Forelimb muscle (tissue), 1 donor: ENCODE results near the gene TMED10. TPM values are rescaled to one million over a fixed set of nuclear protein-coding genes. Genes with fewer than 3 reads are reported as not detected.
"Not testable (repeated sequence)": the region's sequence is repeated elsewhere in the genome, so short reads cannot be mapped to it uniquely, and the experiment has no call there.

Source experiments
- DNase-seq: peaks from one replicate; pipeline ENCODE4 v3.0.0-alpha.2; 2013; ENCODE audit warnings: low read depth
- polyA plus RNA-seq: library from polyadenylated mRNA; unstranded; fragments of 120-200 nt; gene quantifications from one replicate; pipeline ENCODE4 v1.2.1, GENCODE V29; 2013; ENCODE audit not compliant: insufficient read length

The TMED10 gene
- polyA plus RNA-seq, 1 donor: 114 TPM

- DNase-seq: no peak
Observed at GRCh38 chr14:75158843-75159614, 17.4 kb downstream of the TMED10 start.

GRCh38 chr14:75156901-75157300, 19.5 kb downstream of the TMED10 start:
- DNase-seq: no peak

GRCh38 chr14:75156111-75156510, 20.3 kb downstream of the TMED10 start:
- no peak for DNase-seq

- no peak for DNase-seq
Observed at GRCh38 chr14:75155169-75155568, 21.2 kb downstream of the TMED10 start.

- DNase-seq: no peak
Observed at GRCh38 chr14:75153295-75153694, 23.1 kb downstream of the TMED10 start.

- no peak for DNase-seq
Observed at GRCh38 chr14:75151851-75152250, 24.6 kb downstream of the TMED10 start.

- DNase-seq: not testable (repeated sequence)
Observed at GRCh38 chr14:75150637-75151036, 25.8 kb downstream of the TMED10 start.

GRCh38 chr14:75150150-75150549, 26.3 kb downstream of the TMED10 start:
- DNase-seq: no peak

- DNase-seq: no peak
Observed at GRCh38 chr14:75147423-75148071, 28.9 kb downstream of the TMED10 start.

- no peak for DNase-seq
Observed at GRCh38 chr14:75144944-75145343, 31.5 kb downstream of the TMED10 start.

GRCh38 chr14:75143761-75144527, 32.5 kb downstream of the TMED10 start:
- no peak for DNase-seq

GRCh38 chr14:75142494-75142893, 33.9 kb downstream of the TMED10 start:
- DNase-seq: no peak

GRCh38 chr14:75141967-75142366, 34.4 kb downstream of the TMED10 start:
- no peak for DNase-seq

- no peak for DNase-seq
Observed at GRCh38 chr14:75141062-75141461, 35.4 kb downstream of the TMED10 start.

GRCh38 chr14:75140620-75141019, 35.8 kb downstream of the TMED10 start:
- DNase-seq: no peak

GRCh38 chr14:75139185-75139584, 37.2 kb downstream of the TMED10 start:
- no peak for DNase-seq

- no peak for DNase-seq
Observed at GRCh38 chr14:75138492-75138891, 37.9 kb downstream of the TMED10 start.

- DNase-seq: no peak
Observed at GRCh38 chr14:75134644-75135043, 41.8 kb downstream of the TMED10 start.

GRCh38 chr14:75133597-75133996, 42.8 kb downstream of the TMED10 start:
- DNase-seq: no peak

- peak; percentile 69 for DNase-seq
Observed at GRCh38 chr14:75132382-75133086, 43.9 kb downstream of the TMED10 start.

- DNase-seq: no peak
Observed at GRCh38 chr14:75128596-75128990, 47.8 kb downstream of the TMED10 start.
